Upper lobe of left lung (tissue), 6 donors: ENCODE measurements around the gene TSHZ2. TPM values are rescaled to one million over a fixed set of nuclear protein-coding genes. Genes with fewer than 3 reads are reported as not detected.

Source experiments
- ATAC-seq, 2 donors: fragments of 200-7000 bp; cut with Tn5 transposase; one replicate each; pipeline ENCODE4 v1.9.1; 2022; ENCODE audit warnings: mild to moderate bottlenecking in 2 of 2, moderate library complexity in 2 of 2; ENCODE audit not compliant: low FRiP score in 2 of 2
- DNase-seq, 2 donors: peaks; one replicate each; pipeline ENCODE4 v3.0.0-alpha.2; 2019 to 2020
- H3K27ac ChIP-seq, 4 donors: fragments of 200-600 bp; sonication (generic); one replicate each; pipeline ENCODE4 v1.5.1; 2016 to 2019
- H3K27me3 ChIP-seq, 4 donors: fragments of 200-600 bp; sonication (generic); one replicate each; pipeline ENCODE4 v1.5.1; 2017 to 2019
- H3K36me3 ChIP-seq, 4 donors: fragments of 200-600 bp; sonication (generic); one replicate each; pipeline ENCODE4 v1.5.1; 2016 to 2019
- H3K4me1 ChIP-seq, 4 donors: fragments of 200-600 bp; sonication (generic); one replicate each; pipeline ENCODE4 v1.5.1; 2018 to 2019
- H3K4me3 ChIP-seq, 4 donors: fragments of 200-600 bp; sonication (generic); one replicate each; pipeline ENCODE4 v1.5.1; 2017 to 2019; ENCODE audit warnings: mild to moderate bottlenecking in 2 of 4, moderate library complexity in 1 of 4
- H3K9me3 ChIP-seq, 4 donors: fragments of 200-600 bp; sonication (generic); one replicate each; pipeline ENCODE4 v1.5.1; 2018 to 2019
- EP300 ChIP-seq, 4 donors: sonication (generic); formaldehyde crosslinking; IDR thresholded peaks; one replicate each; pipeline ENCODE4 v1.5.1; 2017; ENCODE audit warnings: antibody characterized with exemption in 4 of 4, control low read depth in 2 of 4
- POLR2A ChIP-seq, 4 donors: fragments of 450-650 bp; IDR thresholded peaks; one replicate each; pipeline ENCODE4 v1.5.1; 2016 to 2017; ENCODE audit warnings: antibody characterized with exemption in 4 of 4, mild to moderate bottlenecking in 2 of 4
- POLR2AphosphoS5 ChIP-seq, 2 donors: sonication (generic); formaldehyde crosslinking; IDR thresholded peaks; one replicate each; pipeline ENCODE4 v1.5.1; 2017; ENCODE audit warnings: antibody characterized with exemption in 2 of 2
- WGBS, 2 donors: methylation state at CpG; one replicate each; pipeline ENCODE4 v1.1.5; 2017 to 2018; 5-methylcytosine and 5-hydroxymethylcytosine counted together
- total RNA-seq, 6 donors: library from RNA; depleted of rRNA in 4 of 6; stranded (reverse); fragments of >200 nt in 4 of 6; gene quantifications; one replicate each; pipeline versions ENCODE4 v1.1.0 to v1.2.1, GENCODE V29; 2016 to 2021
- TF ChIP-seq, protein P1 (sequence below), 6 experiments: fragments of 450-650 bp in 4 of 6; fragments of 200-600 bp in 2 of 6; sonication (generic) in 2 of 6; IDR thresholded peaks; one replicate each; pipeline ENCODE4 v1.5.1; 2016 to 2019; ENCODE audit warnings: antibody characterized with exemption in 6 of 6
- donor health status: DM: no; HTN: no; CAD: no; lungs with moderate emphysema.
- donor health status: DM: no; HTN: yes; CAD: no; lungs with severe emphysema.

TSHZ2 gene
- total RNA-seq, 6 donors from 2014 or later, result 1.8 to 10.0 (median 3.2) TPM

DNA sequence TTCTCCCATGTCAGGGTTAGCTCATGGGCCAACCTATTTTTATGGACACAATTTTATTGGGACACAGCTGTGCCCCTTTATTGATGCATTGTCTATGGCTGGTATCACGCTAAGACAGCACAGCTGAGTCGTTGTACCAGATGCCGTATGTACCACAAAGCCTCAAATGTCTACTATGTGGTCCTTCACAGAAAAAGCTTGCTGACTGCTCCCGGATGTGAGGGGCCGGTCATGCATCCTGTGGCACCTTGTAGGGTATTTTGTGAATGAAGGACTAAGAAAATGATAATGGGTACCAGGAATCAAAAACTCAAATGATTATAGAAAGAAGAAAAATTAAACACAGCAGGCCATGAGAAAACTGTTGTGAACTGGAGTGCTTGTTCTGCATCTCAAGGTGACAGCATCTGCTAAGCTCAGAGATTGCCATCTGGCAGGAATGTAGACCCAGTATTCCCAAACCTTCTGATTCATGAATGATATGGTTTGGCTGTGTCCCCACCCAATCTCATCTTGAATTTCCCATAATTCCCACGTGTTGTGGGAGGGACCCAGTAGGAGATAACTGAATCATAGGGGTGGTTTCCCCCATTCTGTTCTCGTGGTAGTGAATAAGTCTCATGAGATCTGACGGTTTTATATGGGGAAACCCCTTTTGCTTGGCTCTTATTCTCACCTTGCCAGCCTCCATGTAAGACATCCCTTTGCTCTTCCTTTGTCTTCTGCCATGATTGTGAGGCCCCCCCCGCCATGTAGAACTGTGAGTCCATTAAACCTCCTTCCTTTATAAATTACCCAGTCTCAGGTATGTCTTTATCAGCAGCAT, 248.5 kb downstream of the TSHZ2 start:
- 76 to 79% methylated on average over 9 of the region's 9 CpGs for WGBS, 2 donors
- DNase-seq, result no peak
- Histone ChIP-seq H3K4me3 (no peak overlapping the region), H3K9me3 (no peaks in the 10 kb centered on the region), H3K27me3 (no peaks in the 10 kb centered on the region), H3K27ac (no peak overlapping the region), H3K36me3 (no peaks in the 10 kb centered on the region), H3K4me1 (peaks cover 0 to 7% (median 0%) of the 10 kb centered on the region in 4 donors)
- TF ChIP-seq POLR2AphosphoS5 (IDR thresholded peaks at IDR 0.05) (no peak), EP300 (IDR thresholded peaks at IDR 0.05) (no peak), POLR2A (IDR thresholded peaks at IDR 0.05) (no peak)
- TF ChIP-seq, protein P1, sequence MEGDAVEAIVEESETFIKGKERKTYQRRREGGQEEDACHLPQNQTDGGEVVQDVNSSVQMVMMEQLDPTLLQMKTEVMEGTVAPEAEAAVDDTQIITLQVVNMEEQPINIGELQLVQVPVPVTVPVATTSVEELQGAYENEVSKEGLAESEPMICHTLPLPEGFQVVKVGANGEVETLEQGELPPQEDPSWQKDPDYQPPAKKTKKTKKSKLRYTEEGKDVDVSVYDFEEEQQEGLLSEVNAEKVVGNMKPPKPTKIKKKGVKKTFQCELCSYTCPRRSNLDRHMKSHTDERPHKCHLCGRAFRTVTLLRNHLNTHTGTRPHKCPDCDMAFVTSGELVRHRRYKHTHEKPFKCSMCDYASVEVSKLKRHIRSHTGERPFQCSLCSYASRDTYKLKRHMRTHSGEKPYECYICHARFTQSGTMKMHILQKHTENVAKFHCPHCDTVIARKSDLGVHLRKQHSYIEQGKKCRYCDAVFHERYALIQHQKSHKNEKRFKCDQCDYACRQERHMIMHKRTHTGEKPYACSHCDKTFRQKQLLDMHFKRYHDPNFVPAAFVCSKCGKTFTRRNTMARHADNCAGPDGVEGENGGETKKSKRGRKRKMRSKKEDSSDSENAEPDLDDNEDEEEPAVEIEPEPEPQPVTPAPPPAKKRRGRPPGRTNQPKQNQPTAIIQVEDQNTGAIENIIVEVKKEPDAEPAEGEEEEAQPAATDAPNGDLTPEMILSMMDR (IDR thresholded peaks at IDR 0.05), result no peak
- no peak for ATAC-seq

DNA sequence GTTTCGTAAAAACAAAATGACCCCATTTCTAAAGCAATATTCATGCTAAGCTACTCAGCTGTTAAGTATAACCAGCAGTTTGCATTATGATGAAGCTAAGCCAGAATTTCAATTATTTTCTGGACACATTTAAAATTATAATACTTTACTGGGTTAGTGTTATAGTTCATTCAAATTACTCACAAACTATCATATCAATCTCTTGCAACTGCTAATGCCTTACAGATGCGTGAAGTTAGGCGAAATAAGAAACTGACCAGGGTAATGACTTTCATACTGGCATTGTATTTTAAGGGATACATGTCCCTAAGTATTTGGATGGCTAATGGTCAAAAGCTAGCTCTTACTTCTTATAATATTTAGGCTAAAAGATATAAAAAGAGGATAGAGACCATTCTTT, 249.6 kb downstream of the TSHZ2 start:
- Histone ChIP-seq H3K4me1 (peaks cover 0 to 5% (median 0%) of the 10 kb centered on the region in 4 donors), H3K9me3 (no peaks in the 10 kb centered on the region), H3K4me3 (no peak overlapping the region), H3K27me3 (no peaks in the 10 kb centered on the region), H3K27ac (no peak overlapping the region), H3K36me3 (no peaks in the 10 kb centered on the region)
- WGBS, 2 donors, result 90 to 99% methylated on average over 3 of the region's 3 CpGs
- ATAC-seq (no peak), DNase-seq (no peak)
- TF ChIP-seq EP300 (IDR thresholded peaks at IDR 0.05) (no peak), POLR2AphosphoS5 (IDR thresholded peaks at IDR 0.05) (no peak), POLR2A (IDR thresholded peaks at IDR 0.05) (no peak)
- TF ChIP-seq, protein P1 (IDR thresholded peaks at IDR 0.05), result no peak

DNA sequence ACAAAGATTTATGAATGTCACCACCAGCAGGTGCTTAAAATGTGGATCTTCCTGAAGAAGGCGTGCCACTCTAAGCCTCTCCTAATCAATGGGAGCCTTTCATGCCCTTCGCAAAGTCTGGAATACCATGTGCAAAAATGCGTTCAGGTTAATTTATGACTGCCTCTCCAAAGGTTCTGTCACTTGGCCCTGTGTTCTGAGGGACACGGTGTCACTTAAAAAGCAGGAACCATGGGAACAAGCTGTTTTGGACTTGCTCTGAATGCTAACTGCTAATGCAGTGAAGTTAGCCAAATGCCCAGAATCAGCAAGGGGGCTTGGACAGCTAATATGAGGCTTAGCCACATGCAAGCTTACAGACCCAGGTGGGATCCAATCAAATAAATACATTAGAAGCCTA, 250.3 kb downstream of the TSHZ2 start:
- DNase-seq, result no peak
- WGBS, 2 donors, result 71 to 80% methylated on average over 4 of the region's 4 CpGs
- H3K4me1 ChIP-seq, result no peaks in the 10 kb centered on the region
- no peak overlapping the region for H3K4me3 ChIP-seq
- no peak overlapping the region for H3K27ac ChIP-seq
- H3K36me3 ChIP-seq, result no peaks in the 10 kb centered on the region
- H3K27me3 ChIP-seq, result no peaks in the 10 kb centered on the region
- no peak for TF ChIP-seq POLR2A (IDR thresholded peaks at IDR 0.05)
- no peak for TF ChIP-seq POLR2AphosphoS5 (IDR thresholded peaks at IDR 0.05)
- no peak for TF ChIP-seq EP300 (IDR thresholded peaks at IDR 0.05)
- TF ChIP-seq, protein P1 (IDR thresholded peaks at IDR 0.05), result no peak
- no peaks in the 10 kb centered on the region for H3K9me3 ChIP-seq
- ATAC-seq, result no peak

DNA sequence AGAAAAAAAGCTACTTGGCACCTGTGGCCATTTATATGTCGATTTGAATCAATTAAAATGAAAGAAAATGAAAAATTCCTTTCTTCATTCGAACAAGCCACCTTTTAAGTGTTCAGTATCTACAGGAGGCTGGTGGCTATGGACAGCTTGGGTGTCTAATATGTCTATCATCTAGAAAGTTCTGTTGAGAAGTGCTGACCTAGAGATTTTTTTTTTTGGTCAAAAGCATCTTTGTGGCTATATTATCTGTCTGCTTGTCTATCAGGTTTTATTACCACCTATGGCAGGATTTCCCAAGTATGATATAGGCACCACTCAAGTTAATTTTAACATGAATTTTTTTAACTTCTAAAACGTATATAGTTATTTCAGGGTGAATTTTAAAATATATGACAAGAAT, 250.8 kb downstream of the TSHZ2 start:
- no peak for ATAC-seq
- Histone ChIP-seq H3K27ac (no peak overlapping the region), H3K27me3 (no peaks in the 10 kb centered on the region), H3K9me3 (no peaks in the 10 kb centered on the region), H3K4me1 (no peaks in the 10 kb centered on the region), H3K4me3 (no peak overlapping the region), H3K36me3 (no peaks in the 10 kb centered on the region)
- no peak for TF ChIP-seq POLR2AphosphoS5 (IDR thresholded peaks at IDR 0.05)
- no peak for DNase-seq
- 80 to 83% methylated on average over 3 of the region's 3 CpGs for WGBS, 2 donors

DNA sequence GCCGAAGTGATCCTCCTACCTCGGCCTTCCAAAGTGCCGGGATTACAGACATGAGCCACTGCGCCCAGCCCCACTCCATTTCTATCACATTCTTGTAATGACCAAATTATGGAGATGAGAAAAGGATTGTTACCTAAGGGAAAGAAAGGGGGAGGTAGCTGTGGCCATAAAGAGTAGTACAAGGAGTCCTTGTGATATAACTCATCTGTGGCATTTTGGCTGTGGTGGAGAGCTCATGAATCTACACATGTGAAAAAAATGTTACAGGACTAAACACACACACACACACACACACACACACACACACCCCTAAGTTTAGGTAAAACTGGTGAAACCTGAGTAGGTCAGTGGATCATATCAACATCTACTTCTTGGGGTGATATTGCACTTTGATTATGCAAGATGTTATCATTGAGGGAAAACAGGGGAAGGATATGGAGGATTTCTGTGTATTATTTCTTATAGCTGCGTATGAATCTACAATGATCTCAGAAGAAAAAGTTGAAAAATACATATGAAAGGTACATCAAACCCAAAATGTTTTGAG, 251.5 kb downstream of the TSHZ2 start:
- Histone ChIP-seq H3K4me1 (no peaks in the 10 kb centered on the region), H3K4me3 (no peak overlapping the region), H3K27ac (no peak overlapping the region), H3K36me3 (no peaks in the 10 kb centered on the region), H3K27me3 (no peaks in the 10 kb centered on the region), H3K9me3 (no peaks in the 10 kb centered on the region)
- no peak for ATAC-seq
- no peak for DNase-seq
- 94 to 98% methylated on average over 5 of the region's 5 CpGs for WGBS, 2 donors
- TF ChIP-seq POLR2A (IDR thresholded peaks at IDR 0.05) (no peak), EP300 (IDR thresholded peaks at IDR 0.05) (no peak), POLR2AphosphoS5 (IDR thresholded peaks at IDR 0.05) (no peak)
- TF ChIP-seq, protein P1 (IDR thresholded peaks at IDR 0.05), result no peak
